BLaER1 (cell line): ENCODE results near the gene ECSCR.

Experiments used
- H3K27ac ChIP-seq: shearing (Covaris generic); formaldehyde crosslinking; 2 replicates; pipeline ENCODE4 v1.8.1; 2022
- H3K27me3 ChIP-seq: shearing (Covaris generic); formaldehyde crosslinking; 2 replicates; pipeline ENCODE4 v1.8.1; 2022
- H3K36me3 ChIP-seq: shearing (Covaris generic); formaldehyde crosslinking; 2 replicates; pipeline ENCODE4 v1.8.1; 2022
- H3K4me1 ChIP-seq: shearing (Covaris generic); formaldehyde crosslinking; 2 replicates; pipeline ENCODE4 v1.8.1; 2022
- H3K4me2 ChIP-seq: shearing (Covaris generic); formaldehyde crosslinking; 2 replicates; pipeline ENCODE4 v1.8.1; 2022
- H3K4me3 ChIP-seq: shearing (Covaris generic); formaldehyde crosslinking; 2 replicates; pipeline ENCODE4 v1.8.1; 2022
- H3K9ac ChIP-seq: shearing (Covaris generic); formaldehyde crosslinking; 2 replicates; pipeline ENCODE4 v1.8.1; 2022
- H3K9me3 ChIP-seq: shearing (Covaris generic); formaldehyde crosslinking; 2 replicates; pipeline ENCODE4 v1.8.1; 2022
- H4K20me1 ChIP-seq: shearing (Covaris generic); formaldehyde crosslinking; 2 replicates; pipeline ENCODE4 v1.8.1; 2022
- Cebpa-rat ChIP-seq: shearing (Covaris generic); IDR thresholded peaks from 2 replicates; pipeline ENCODE4 v1.8.1; 2022

The ECSCR gene

DNA sequence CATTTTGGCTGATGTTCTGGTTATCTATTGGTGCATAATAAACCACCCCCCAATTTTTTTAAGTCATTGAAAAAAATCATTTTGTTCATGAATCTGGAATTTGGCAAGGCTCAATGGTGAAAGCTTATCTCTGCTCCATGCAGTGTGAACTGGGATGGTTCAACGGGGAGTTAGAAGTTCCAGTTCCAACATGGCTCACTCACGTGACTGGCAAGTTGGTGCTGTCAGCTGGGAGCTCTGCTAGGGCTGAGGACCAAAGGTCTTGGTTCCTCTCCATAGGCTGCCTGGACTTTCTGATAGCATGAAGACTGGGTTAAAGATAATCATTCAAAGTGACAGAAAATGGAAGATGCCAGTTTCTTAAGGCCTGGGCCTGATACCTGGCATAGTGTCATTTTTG is 55.6 kb downstream of the ECSCR start:
- Histone ChIP-seq H3K27me3 (no peaks in the 10 kb centered on the region), H3K36me3 (no peaks in the 10 kb centered on the region), H3K9me3 (no peaks in the 10 kb centered on the region), H3K4me2 (no peak overlapping the region; the same call in 1 of the 2 replicates), H3K4me3 (no peak overlapping the region), H4K20me1 (no peaks in the 10 kb centered on the region), H3K4me1 (peaks cover 76% of the 10 kb centered on the region), H3K9ac (no peak overlapping the region), H3K27ac (no peak overlapping the region)
- TF ChIP-seq Cebpa-rat, result no peak

DNA sequence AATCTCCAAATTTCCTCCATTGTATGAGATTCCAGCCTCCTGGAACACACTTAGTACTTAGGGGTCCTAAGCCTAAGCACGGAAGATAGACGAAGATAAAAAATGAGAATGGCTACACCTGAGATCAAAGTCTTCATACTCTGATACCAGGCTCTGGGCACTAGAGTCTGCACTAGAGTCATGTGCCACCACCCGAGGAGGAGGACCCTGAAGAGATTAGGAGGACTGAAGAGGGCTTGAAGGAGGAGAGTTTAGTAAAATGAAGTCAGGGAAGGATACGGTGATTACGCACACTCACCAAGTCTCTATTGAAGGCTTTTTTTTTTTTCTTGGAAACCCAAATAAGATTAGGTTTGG is 58.1 kb downstream of the ECSCR start:
- H3K27ac ChIP-seq, result peak overlapping the region; percentile 81
- no peaks in the 10 kb centered on the region for H4K20me1 ChIP-seq
- H3K27me3 ChIP-seq, result no peaks in the 10 kb centered on the region
- peaks cover 7% of the 10 kb centered on the region; the same call in 1 of the 2 replicates for H3K36me3 ChIP-seq
- peak overlapping the region; percentile 75 for H3K9ac ChIP-seq
- peak overlapping the region; percentile 89 for H3K4me2 ChIP-seq
- peaks cover 69% of the 10 kb centered on the region for H3K4me1 ChIP-seq
- TF ChIP-seq Cebpa-rat, result no peak
- H3K4me3 ChIP-seq, result peak overlapping the region; percentile 64
- H3K9me3 ChIP-seq, result no peaks in the 10 kb centered on the region

DNA sequence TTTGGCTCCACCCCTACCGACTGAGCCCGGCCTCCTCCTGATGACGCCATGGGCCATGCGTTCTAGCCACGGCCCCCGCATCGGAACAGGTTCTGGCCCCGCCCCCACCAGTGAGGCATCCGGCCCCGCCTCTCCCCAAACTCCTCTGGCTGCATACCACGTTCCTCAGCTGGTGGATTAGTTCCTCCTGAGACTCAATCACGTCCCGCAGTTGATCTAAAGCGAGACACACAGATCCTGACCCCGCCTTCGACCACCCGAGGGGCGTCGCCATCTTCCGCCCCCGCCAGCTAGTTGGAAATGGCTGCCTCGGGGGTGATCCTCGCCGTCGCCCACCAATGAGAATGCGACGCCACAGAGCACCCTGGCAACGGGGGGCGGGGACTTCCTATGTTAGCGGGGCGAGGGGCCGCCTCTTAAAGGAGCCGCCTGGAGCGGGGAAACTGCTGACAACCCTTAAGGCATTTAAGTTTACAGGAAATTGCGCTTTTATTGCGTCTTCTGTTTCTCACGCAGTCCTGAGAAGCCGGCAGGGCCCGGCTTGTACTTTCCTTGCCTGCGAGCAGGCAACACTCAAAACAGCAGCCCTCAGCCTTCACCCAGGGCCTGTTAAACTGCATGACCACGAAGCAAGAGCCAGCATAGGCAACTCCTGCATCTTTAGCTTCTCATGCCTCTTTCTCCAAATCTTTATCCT is 58.6 kb downstream of the ECSCR start, which contains the start of gene SPATA24:
Gene SPATA24, minus strand, starts transcription at position 303 of the 697 bp plus-strand sequence. Its CDS starts 29 bp downstream, at position 274.
- peaks cover 71% of the 10 kb centered on the region for H3K4me1 ChIP-seq

DNA sequence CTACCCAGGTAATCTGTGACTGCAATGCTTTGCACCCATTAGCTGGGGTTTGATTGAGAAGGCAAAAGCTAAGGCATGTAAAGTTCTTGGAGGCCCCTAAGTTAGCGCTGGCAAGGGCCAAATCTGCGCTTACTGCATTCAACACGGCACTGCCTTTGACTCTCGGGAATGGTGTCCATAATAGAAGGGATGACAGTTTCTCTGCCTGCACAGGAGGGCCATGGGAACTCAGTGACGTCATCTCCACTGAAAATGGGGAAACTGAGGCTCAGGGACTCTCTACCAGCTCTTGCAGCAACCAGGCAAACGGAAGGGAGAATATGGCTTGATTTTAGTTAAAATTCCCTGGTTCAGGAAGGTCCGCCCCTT is 59.1 kb downstream of the ECSCR start:
- peak overlapping the region; percentile 89 for H3K4me2 ChIP-seq
- no peaks in the 10 kb centered on the region for H4K20me1 ChIP-seq
- H3K36me3 ChIP-seq, result peaks cover 7% of the 10 kb centered on the region; the same call in 1 of the 2 replicates
- H3K27me3 ChIP-seq, result no peaks in the 10 kb centered on the region
- peak overlapping the region; percentile 81 for H3K27ac ChIP-seq
- H3K4me3 ChIP-seq, result peak overlapping the region; percentile 64
- TF ChIP-seq Cebpa-rat, result no peak
- H3K9ac ChIP-seq, result peak overlapping the region; percentile 75
- H3K9me3 ChIP-seq, result no peaks in the 10 kb centered on the region
- H3K4me1 ChIP-seq, result peaks cover 69% of the 10 kb centered on the region

More for the DNA sequence above, 58.6 kb downstream of the ECSCR start, which contains the start of gene SPATA24:
- H3K36me3 ChIP-seq, result peaks cover 7% of the 10 kb centered on the region; the same call in 1 of the 2 replicates
- H4K20me1 ChIP-seq, result no peaks in the 10 kb centered on the region
- peak within 1 kb of the TSS; percentile 75 for H3K9ac ChIP-seq
- H3K9me3 ChIP-seq, result no peaks in the 10 kb centered on the region
- TF ChIP-seq Cebpa-rat, result no peak
- peak within 1 kb of the TSS; percentile 81 for H3K27ac ChIP-seq
- peak within 1 kb of the TSS; percentile 64 for H3K4me3 ChIP-seq
- H3K4me2 ChIP-seq, result peak within 1 kb of the TSS; percentile 89
- H3K27me3 ChIP-seq, result no peaks in the 10 kb centered on the region

DNA sequence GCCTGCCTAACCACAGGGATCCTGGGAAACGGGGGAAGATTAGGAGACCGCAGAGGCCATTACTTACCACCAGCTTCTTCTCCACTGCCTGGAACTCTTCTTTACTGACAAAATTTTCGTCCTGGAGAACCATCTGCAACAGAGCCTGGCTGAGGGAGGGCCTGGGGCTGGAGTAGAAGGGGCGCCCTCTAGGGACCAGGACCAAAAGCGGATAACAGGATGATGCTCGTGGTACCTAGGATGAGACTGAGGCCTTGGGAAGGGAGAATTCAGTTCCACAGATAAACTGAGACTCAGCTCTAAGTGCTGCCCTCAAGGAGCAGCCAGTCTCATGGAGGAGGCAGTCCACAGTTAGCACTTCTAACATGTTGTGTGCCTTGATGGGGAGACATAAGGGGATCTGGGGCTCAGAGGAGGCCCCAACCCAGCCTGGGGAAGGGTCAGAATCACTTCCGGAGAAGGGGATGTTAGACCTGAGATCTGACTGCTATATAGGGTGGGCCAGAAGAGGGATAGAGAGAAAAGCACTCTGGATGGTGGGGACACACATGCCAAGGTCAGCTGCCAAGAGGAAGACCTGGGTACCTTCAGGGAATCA is 59.9 kb downstream of the ECSCR start:
- no peak for TF ChIP-seq Cebpa-rat
- H3K36me3 ChIP-seq, result peaks cover 7% of the 10 kb centered on the region; the same call in 1 of the 2 replicates
- no peaks in the 10 kb centered on the region for H3K27me3 ChIP-seq
- peak overlapping the region; percentile 81; the same call in 1 of the 2 replicates for H3K27ac ChIP-seq
- no peaks in the 10 kb centered on the region for H3K9me3 ChIP-seq
- no peak overlapping the region for H3K4me3 ChIP-seq
- peak overlapping the region; percentile 89 for H3K4me2 ChIP-seq
- peaks cover 69% of the 10 kb centered on the region for H3K4me1 ChIP-seq
- no peaks in the 10 kb centered on the region for H4K20me1 ChIP-seq
- peak overlapping the region; percentile 75; the same call in 1 of the 2 replicates for H3K9ac ChIP-seq

DNA sequence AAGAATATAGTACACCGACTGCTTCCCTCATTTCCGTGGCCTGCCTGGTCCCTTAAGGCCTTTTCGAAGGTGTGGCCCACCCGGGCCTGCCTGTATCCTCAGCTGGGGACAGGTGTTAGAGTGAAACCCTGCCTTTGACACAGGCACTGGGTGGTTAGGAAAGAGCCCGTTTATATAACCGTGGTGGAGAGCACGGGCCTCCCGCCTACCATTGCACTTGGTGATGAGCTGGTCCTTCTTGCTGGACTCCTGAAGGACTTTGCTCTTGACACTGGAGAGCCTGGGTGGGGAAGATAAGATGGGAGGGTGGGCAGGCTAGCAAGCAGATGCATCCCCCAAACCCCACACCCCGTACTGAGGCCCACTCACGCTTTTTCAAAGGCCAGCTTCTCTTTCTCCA is 61.0 kb downstream of the ECSCR start:
- H3K36me3 ChIP-seq, result peaks cover 16% of the 10 kb centered on the region
- H3K9me3 ChIP-seq, result no peaks in the 10 kb centered on the region
- H3K4me1 ChIP-seq, result peaks cover 68% of the 10 kb centered on the region
- H3K9ac ChIP-seq, result no peak overlapping the region
- H4K20me1 ChIP-seq, result peaks cover 6% of the 10 kb centered on the region
- H3K27ac ChIP-seq, result no peak overlapping the region
- no peak overlapping the region for H3K4me2 ChIP-seq
- H3K27me3 ChIP-seq, result no peaks in the 10 kb centered on the region
- H3K4me3 ChIP-seq, result no peak overlapping the region
- no peak for TF ChIP-seq Cebpa-rat

DNA sequence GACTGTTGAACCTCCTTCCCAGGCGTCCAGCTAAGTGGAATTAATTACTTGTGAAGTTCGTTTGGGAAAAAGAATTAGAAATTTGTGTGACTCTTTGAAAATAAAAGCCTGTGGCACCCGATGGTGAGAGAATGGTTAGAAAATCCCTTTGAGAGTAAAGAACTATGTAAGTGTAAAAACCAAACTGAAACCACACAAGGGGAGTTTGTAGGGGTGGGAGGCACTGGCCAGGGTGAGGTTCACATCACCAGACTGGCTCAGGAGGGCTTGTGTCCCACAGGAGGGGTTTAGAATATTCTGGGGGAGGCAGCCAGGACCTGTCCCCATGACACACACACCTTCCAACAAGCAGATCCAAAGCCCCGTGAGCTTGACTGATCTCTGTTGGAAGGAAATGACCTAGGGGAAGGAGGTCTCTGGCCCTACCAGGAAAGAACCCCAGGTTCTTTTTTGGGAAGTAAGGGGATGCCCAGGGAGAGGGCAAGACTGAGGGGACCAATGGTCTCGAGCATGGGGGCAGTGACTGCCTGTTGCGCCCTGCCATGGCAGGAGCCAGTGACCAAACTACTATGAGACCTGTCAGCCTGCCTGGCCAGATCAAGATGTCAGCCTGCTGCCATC is 62.9 kb downstream of the ECSCR start:
- no peak overlapping the region for H3K4me3 ChIP-seq
- peak overlapping the region; percentile 8; the same call in 1 of the 2 replicates for H3K4me2 ChIP-seq
- no peak for TF ChIP-seq Cebpa-rat
- peaks cover 68% of the 10 kb centered on the region for H3K4me1 ChIP-seq
- no peaks in the 10 kb centered on the region for H3K9me3 ChIP-seq
- no peak overlapping the region for H3K9ac ChIP-seq
- peaks cover 26% of the 10 kb centered on the region for H4K20me1 ChIP-seq
- H3K27me3 ChIP-seq, result no peaks in the 10 kb centered on the region
- peaks cover 35% of the 10 kb centered on the region for H3K36me3 ChIP-seq
- no peak overlapping the region for H3K27ac ChIP-seq
